Measurements from ENCODE around the gene CRYBA2.

GRCh38 chr2:218964041-218964771 lies 29.0 kb downstream of the CRYBA2 start:
- TF ChIP-seq CTCF (conservative IDR thresholded peaks at IDR 0.05 in 1 of 2, IDR thresholded peaks at IDR 0.05 in 1 of 2; ENCODE audit: extremely low read depth in 1 of 2, insufficient read depth in 1 of 2, low read depth in 1 of 2, low read length in 2 of 2) (no peak), EZH2 (IDR thresholded peaks at IDR 0.05; ENCODE audit: borderline replicate concordance, low read length) (no peak)

All from mammary epithelial cell (primary cell).